Mesenchymal stem cell (in vitro differentiated cells and primary cell): ENCODE results near the gene SUCLG1.

Source experiments
- DNase-seq: peaks from one replicate; pipeline ENCODE4 v3.0.0-alpha.2; 2013
- H2AFZ ChIP-seq: one replicate; pipeline ENCODE4 v1.6.1; 2013; ENCODE audit warnings: low read depth, mild to moderate bottlenecking, control low read depth, inconsistent platforms, low read length, moderate library complexity
- H2AK5ac ChIP-seq: 2 replicates; pipeline ENCODE4 v1.6.1; 2013; ENCODE audit warnings: low read length, moderate library complexity, mild to moderate bottlenecking, inconsistent platforms; ENCODE audit not compliant: severe bottlenecking
- H2BK120ac ChIP-seq: one replicate; pipeline ENCODE4 v1.6.1; 2013; ENCODE audit warnings: low read depth, mild to moderate bottlenecking, inconsistent platforms, low read length, moderate library complexity
- H2BK12ac ChIP-seq, 2 experiments: one replicate each; pipeline ENCODE4 v1.6.1; 2013; ENCODE audit warnings: inconsistent platforms in 2 of 2, low read length in 2 of 2, mild to moderate bottlenecking in 2 of 2, moderate library complexity in 2 of 2, control low read depth in 1 of 2
- H2BK15ac ChIP-seq: one replicate; pipeline ENCODE4 v1.6.1; 2013; ENCODE audit warnings: mild to moderate bottlenecking, low read depth, inconsistent platforms; ENCODE audit not compliant: poor library complexity, severe bottlenecking
- H2BK5ac ChIP-seq: 2 replicates; pipeline ENCODE4 v1.6.1; 2013; ENCODE audit warnings: low read depth, mild to moderate bottlenecking, low read length, control low read depth, inconsistent platforms; ENCODE audit not compliant: poor library complexity, severe bottlenecking
- H3K14ac ChIP-seq, 2 experiments: one replicate each; pipeline ENCODE4 v1.6.1; 2013; ENCODE audit warnings: inconsistent platforms in 2 of 2, low read length in 2 of 2, control low read depth in 1 of 2, mild to moderate bottlenecking in 1 of 2, moderate library complexity in 1 of 2
- H3K18ac ChIP-seq, 2 experiments: one replicate each; pipeline ENCODE4 v1.6.1; 2013; ENCODE audit warnings: inconsistent platforms in 2 of 2, low read length in 2 of 2, control low read depth in 1 of 2, low read depth in 1 of 2, mild to moderate bottlenecking in 1 of 2
- H3K23ac ChIP-seq, 2 experiments: one replicate each; pipeline ENCODE4 v1.6.1; 2013; ENCODE audit warnings: inconsistent platforms in 2 of 2, low read length in 2 of 2, mild to moderate bottlenecking in 2 of 2, moderate library complexity in 2 of 2, control low read depth in 1 of 2
- H3K27ac ChIP-seq: 2 replicates; pipeline ENCODE4 v1.5.1; 2013; ENCODE audit warnings: mild to moderate bottlenecking, moderate library complexity, low read length, control low read depth, inconsistent platforms; ENCODE audit not compliant: poor library complexity, severe bottlenecking
- H3K27me3 ChIP-seq, 2 experiments: 2 replicates each; pipeline versions ENCODE4 v1.6.1 to v1.7.0; 2013; ENCODE audit warnings: low read length in 2 of 2, mild to moderate bottlenecking in 2 of 2, moderate library complexity in 2 of 2, control low read depth in 1 of 2, inconsistent platforms in 1 of 2; ENCODE audit not compliant: control insufficient read depth in 1 of 2, insufficient read depth in 1 of 2
- H3K36me3 ChIP-seq, 2 experiments: 2 replicates each; pipeline versions ENCODE4 v1.6.1 to v1.7.0; 2013; ENCODE audit warnings: low read length in 2 of 2, control low read depth in 1 of 2, inconsistent platforms in 1 of 2, low read depth in 1 of 2, mild to moderate bottlenecking in 1 of 2; ENCODE audit not compliant: insufficient read depth in 2 of 2, control insufficient read depth in 1 of 2
- H3K4ac ChIP-seq, 2 experiments: one replicate each; pipeline ENCODE4 v1.6.1; 2013; ENCODE audit warnings: inconsistent platforms in 2 of 2, low read length in 2 of 2, mild to moderate bottlenecking in 2 of 2, moderate library complexity in 2 of 2, control low read depth in 1 of 2, low read depth in 1 of 2
- H3K4me1 ChIP-seq: 2 replicates; pipeline ENCODE4 v1.6.1; 2013; ENCODE audit warnings: low read depth, low read length, control low read depth; ENCODE audit not compliant: control insufficient read depth, insufficient read depth
- H3K4me2 ChIP-seq: 2 replicates; pipeline ENCODE4 v1.6.1; 2013; ENCODE audit warnings: low read length, mild to moderate bottlenecking, inconsistent platforms; ENCODE audit not compliant: poor library complexity, severe bottlenecking
- H3K4me3 ChIP-seq, 2 experiments: 2 replicates each; pipeline versions ENCODE4 v1.5.1 to v1.7.0; 2013; ENCODE audit warnings: low read length in 2 of 2, mild to moderate bottlenecking in 2 of 2, control low read depth in 1 of 2, low read depth in 1 of 2; ENCODE audit not compliant: insufficient read depth in 1 of 2
- H3K79me1 ChIP-seq: replicated peaks from 2 replicates; pipeline ENCODE4 v1.6.1; 2013; ENCODE audit warnings: mild to moderate bottlenecking, control low read depth, low read length, inconsistent platforms; ENCODE audit not compliant: poor library complexity, severe bottlenecking
- H3K9ac ChIP-seq: 2 replicates; pipeline ENCODE4 v1.7.0; 2013; ENCODE audit warnings: mild to moderate bottlenecking, low read length, moderate library complexity
- H3K9me3 ChIP-seq: 2 replicates; pipeline ENCODE4 v1.7.0; 2013; ENCODE audit warnings: mild to moderate bottlenecking, low read length; ENCODE audit not compliant: control insufficient read depth
- H4K8ac ChIP-seq: one replicate; pipeline ENCODE4 v1.6.1; 2013; ENCODE audit warnings: inconsistent platforms, mild to moderate bottlenecking, low read length, moderate library complexity
- H4K91ac ChIP-seq: one replicate; pipeline ENCODE4 v1.6.1; 2013; ENCODE audit warnings: mild to moderate bottlenecking, low read length, inconsistent platforms
- WGBS: methylation state at CpG from one replicate; pipeline ENCODE4 v1.1.7; 2013; ENCODE audit warnings: mixed read lengths; 5-methylcytosine and 5-hydroxymethylcytosine counted together

SUCLG1 gene

DNA sequence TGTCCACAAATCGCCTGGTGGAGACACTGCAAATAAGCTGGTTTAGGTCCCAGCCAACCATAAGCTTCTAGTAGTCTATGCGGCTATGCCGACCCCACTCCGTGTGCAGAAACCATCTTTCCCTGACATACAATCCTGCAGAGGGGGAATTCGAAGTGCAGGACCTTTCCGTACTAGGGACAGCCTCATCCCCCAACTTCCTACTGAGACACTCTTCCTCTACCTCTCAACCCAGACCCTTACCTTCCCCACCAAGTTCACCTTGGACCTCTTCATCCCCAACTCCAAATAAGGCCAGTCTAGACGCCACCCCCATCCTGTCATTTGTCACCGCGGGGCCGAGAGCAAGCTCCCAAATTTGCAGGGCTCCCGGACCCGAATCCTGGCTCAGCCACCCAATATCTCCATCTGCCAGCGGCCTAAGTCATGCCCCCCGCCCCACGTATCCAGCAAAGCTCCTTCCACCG, 496 bp downstream of the SUCLG1 start:
- H3K4ac ChIP-seq: peak overlapping the region; percentile 78 to 83
- no peak overlapping the region for H2BK5ac ChIP-seq
- no peak overlapping the region for H3K23ac ChIP-seq
- peak overlapping the region; percentile 89 for H3K4me2 ChIP-seq
- peak overlapping the region; percentile 70 for H4K91ac ChIP-seq
- peak overlapping the region; percentile 18 to 74 for H3K14ac ChIP-seq
- peak overlapping the region; percentile 68 to 94 for H3K18ac ChIP-seq
- H3K27me3 ChIP-seq: no peaks in the 10 kb centered on the region
- peak overlapping the region; percentile 92 to 97 for H3K4me3 ChIP-seq
- peak; percentile 33 for DNase-seq
- peak overlapping the region; percentile 98 for H2BK15ac ChIP-seq
- H4K8ac ChIP-seq: peak overlapping the region; percentile 92
- H2BK12ac ChIP-seq: no peak overlapping the region
- WGBS: 2% methylated on average over 16 of the region's 16 CpGs
- peak overlapping the region; percentile 99 for H3K9ac ChIP-seq
- no peak overlapping the region for H3K27ac ChIP-seq
- H3K36me3 ChIP-seq: peaks cover 0 to 4% of the 10 kb centered on the region in 2 experiments
- H3K9me3 ChIP-seq: no peaks in the 10 kb centered on the region
- H2BK120ac ChIP-seq: peak overlapping the region; percentile 57
- H2AFZ ChIP-seq: peak overlapping the region; percentile 95
- peaks cover 17% of the 10 kb centered on the region for H3K79me1 ChIP-seq
- H2AK5ac ChIP-seq: no peak overlapping the region
- peaks cover 1% of the 10 kb centered on the region for H3K4me1 ChIP-seq

DNA sequence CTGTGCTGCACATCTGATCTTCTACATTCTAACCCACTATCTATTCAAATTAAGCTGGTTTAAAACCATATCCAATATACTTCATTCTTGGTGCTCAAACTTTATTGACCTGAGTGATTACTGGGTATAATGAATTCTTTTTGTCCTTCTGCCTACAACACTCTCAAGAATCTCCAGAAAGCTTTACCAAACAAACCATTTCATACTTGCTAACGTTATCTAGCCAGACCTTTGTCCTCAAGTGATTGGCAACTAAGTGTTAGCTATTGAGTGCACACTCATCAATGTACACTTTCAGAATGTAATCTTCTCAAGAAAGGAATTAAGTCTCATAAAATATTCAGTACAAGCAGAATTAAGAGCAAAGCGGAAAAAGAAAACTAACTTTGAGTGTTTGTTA, 1.4 kb downstream of the SUCLG1 start:
- H3K9ac ChIP-seq: peak overlapping the region; percentile 99
- H2BK5ac ChIP-seq: no peak overlapping the region
- no peak for DNase-seq
- H2AK5ac ChIP-seq: no peak overlapping the region
- H2BK12ac ChIP-seq: no peak overlapping the region
- no peak overlapping the region for H4K8ac ChIP-seq
- H3K4me1 ChIP-seq: peaks cover 1% of the 10 kb centered on the region
- peaks cover 0 to 4% of the 10 kb centered on the region in 2 experiments for H3K36me3 ChIP-seq
- no peak overlapping the region for H2AFZ ChIP-seq
- H2BK15ac ChIP-seq: no peak overlapping the region
- no peak overlapping the region for H3K4ac ChIP-seq
- H3K4me2 ChIP-seq: no peak overlapping the region
- no peaks in the 10 kb centered on the region for H3K9me3 ChIP-seq
- peak overlapping the region in 1 of 2 experiments; percentile 92 for H3K4me3 ChIP-seq
- H3K79me1 ChIP-seq: peaks cover 19% of the 10 kb centered on the region
- no peaks in the 10 kb centered on the region for H3K27me3 ChIP-seq
- H2BK120ac ChIP-seq: no peak overlapping the region
- WGBS: no CpG with 5 or more reads among the region's 2 CpGs
- no peak overlapping the region for H3K23ac ChIP-seq
- no peak overlapping the region for H3K27ac ChIP-seq
- no peak overlapping the region for H3K14ac ChIP-seq
- no peak overlapping the region for H4K91ac ChIP-seq
- H3K18ac ChIP-seq: no peak overlapping the region

GRCh38 chr2:84456156-84456555, 2.9 kb downstream of the SUCLG1 start:
- H3K23ac ChIP-seq: no peak overlapping the region
- H3K4me2 ChIP-seq: no peak overlapping the region
- H2AFZ ChIP-seq: no peak overlapping the region
- WGBS: 67% methylated on average over 3 of the region's 4 CpGs
- no peak overlapping the region for H4K91ac ChIP-seq
- H2BK120ac ChIP-seq: no peak overlapping the region
- H3K79me1 ChIP-seq: peaks cover 24% of the 10 kb centered on the region
- no peak overlapping the region for H3K27ac ChIP-seq
- no peak overlapping the region for H3K4me3 ChIP-seq
- H3K4me1 ChIP-seq: peaks cover 1% of the 10 kb centered on the region
- no peak overlapping the region for H4K8ac ChIP-seq
- H3K18ac ChIP-seq: no peak overlapping the region
- no peak overlapping the region for H2BK12ac ChIP-seq
- no peak overlapping the region for H2AK5ac ChIP-seq
- DNase-seq: no peak
- no peak overlapping the region for H3K4ac ChIP-seq
- no peak overlapping the region for H3K9ac ChIP-seq
- H2BK15ac ChIP-seq: no peak overlapping the region
- no peaks in the 10 kb centered on the region for H3K9me3 ChIP-seq
- H3K14ac ChIP-seq: no peak overlapping the region
- no peak overlapping the region for H2BK5ac ChIP-seq
- H3K27me3 ChIP-seq: no peaks in the 10 kb centered on the region
- peaks cover 0 to 4% of the 10 kb centered on the region in 2 experiments for H3K36me3 ChIP-seq

GRCh38 chr2:84454581-84454980, 4.5 kb downstream of the SUCLG1 start:
- no peak overlapping the region for H3K4me2 ChIP-seq
- H3K9me3 ChIP-seq: no peaks in the 10 kb centered on the region
- no peak overlapping the region for H3K23ac ChIP-seq
- H3K79me1 ChIP-seq: peaks cover 28% of the 10 kb centered on the region
- H3K9ac ChIP-seq: no peak overlapping the region
- no peak overlapping the region for H3K18ac ChIP-seq
- no peak overlapping the region for H2BK5ac ChIP-seq
- H3K14ac ChIP-seq: no peak overlapping the region
- H4K91ac ChIP-seq: no peak overlapping the region
- no peak overlapping the region for H2BK120ac ChIP-seq
- no peak overlapping the region for H2BK12ac ChIP-seq
- no peak overlapping the region for H2BK15ac ChIP-seq
- 93% methylated on average over 2 of the region's 2 CpGs for WGBS
- H3K4me1 ChIP-seq: peaks cover 4% of the 10 kb centered on the region
- no peak overlapping the region for H3K4me3 ChIP-seq
- no peak overlapping the region for H2AFZ ChIP-seq
- H3K36me3 ChIP-seq: peaks cover 0 to 4% of the 10 kb centered on the region in 2 experiments
- no peak overlapping the region for H3K27ac ChIP-seq
- no peak overlapping the region for H3K4ac ChIP-seq
- no peak for DNase-seq
- no peaks in the 10 kb centered on the region for H3K27me3 ChIP-seq
- H2AK5ac ChIP-seq: no peak overlapping the region
- no peak overlapping the region for H4K8ac ChIP-seq
